ENCODE data around the gene CDH18. TPM values are rescaled to one million over a fixed set of nuclear protein-coding genes. Genes with fewer than 3 reads are reported as not detected.
A peak's percentile ranks its signal among the peaks of the same experiment; 100 is the strongest.

Gene CDH18
- total and polyA plus RNA-seq, 2 of the 13 experiments (the other 11 are each of a cell fraction or from before 2014, with no cell fraction given), result not detected

DNA sequence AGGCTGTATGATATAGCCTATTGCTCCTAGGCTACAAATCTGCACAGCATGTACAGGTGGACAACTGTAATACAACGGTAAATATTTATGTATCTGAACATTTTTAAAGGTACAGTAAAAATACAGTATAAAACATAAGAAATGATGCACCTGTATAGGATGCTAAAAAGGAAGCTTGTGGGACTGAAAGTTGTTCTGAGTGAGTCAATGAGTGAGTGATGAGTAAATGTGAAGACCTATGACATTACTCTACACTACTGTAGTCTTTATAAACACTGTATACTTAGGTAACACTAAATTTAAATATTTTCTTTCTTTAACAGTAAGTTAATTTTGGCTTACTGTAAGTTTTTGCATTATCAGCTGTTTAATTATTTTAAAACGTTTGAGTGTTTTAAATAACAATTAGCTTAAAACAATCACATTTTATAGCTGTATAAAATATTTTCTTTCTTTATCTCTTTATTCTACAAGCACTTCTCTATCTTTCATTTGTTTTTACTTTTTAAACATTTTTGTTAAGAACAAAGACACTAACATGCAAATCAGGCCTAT, 28.1 kb downstream of the CDH18 start:
- no peak for TF ChIP-seq IRX3 (CRISPR knock-in tag; IDR thresholded peaks at IDR 0.05; ENCODE audit: borderline replicate concordance, low read depth)
- TF ChIP-seq MAFK (conservative IDR thresholded peaks at IDR 0.05 in 1 of 2, IDR thresholded peaks at IDR 0.05 in 1 of 2; ENCODE audit: low read length in 2 of 2), result peak in 1 of 2 experiments; percentile 51; a peak in 1 of 4 replicates
- H3K27me3 ChIP-seq (ENCODE audit: control insufficient read depth in 1 of 2, insufficient read depth in 2 of 2, low read length in 2 of 2), result no peaks in the 10 kb centered on the region
- H3K4me2 ChIP-seq (ENCODE audit: low read depth, low read length), result no peak overlapping the region
- POLR2A ChIA-PET, result no interaction called here
- in situ Hi-C loops (cut with HindIII; ENCODE audit: extremely low pct_ligation_motif_present, low pct_unique_long_range_greater_than_20kb) (no loop called here), intact Hi-C loops (cut with micrococcal nuclease; ENCODE audit: unreplicated experiment) (no loop called here)
- no peaks in the 10 kb centered on the region for H4K20me1 ChIP-seq (ENCODE audit: insufficient read depth, low read length)
- FAIRE-seq, result no peak
- H3K4me1 ChIP-seq (ENCODE audit: insufficient read depth, low read length), result no peaks in the 10 kb centered on the region
- no peak for DNase-seq (ENCODE audit: low spot score)
- no peak for ATAC-seq
- no peaks in the 10 kb centered on the region for H3K36me3 ChIP-seq (replicated peaks in 1 of 2; ENCODE audit: control insufficient read depth in 1 of 2, insufficient read depth in 2 of 2, low read length in 2 of 2)
- H3K9ac ChIP-seq (ENCODE audit: insufficient read depth, low read depth, low read length), result no peak overlapping the region
- CTCF ChIA-PET (ENCODE audit: low intra/inter-chr PET ratio, low total read pairs), result no interaction called here
- 1% methylated on average over 2 of the region's 2 CpGs for WGBS (ENCODE audit: low lambda C conversion rate)
- H3K4me3 ChIP-seq (replicated peaks in 1 of 3; ENCODE audit: insufficient read depth in 1 of 3, low read depth in 2 of 3, low read length in 3 of 3), result no peak overlapping the region
- H3K79me2 ChIP-seq (ENCODE audit: insufficient read depth, low read length), result no peaks in the 10 kb centered on the region
- H2AFZ ChIP-seq (ENCODE audit: low read length), result no peak overlapping the region
- H3K27ac ChIP-seq (ENCODE audit: extremely low read length, insufficient read depth, low read length), result no peak overlapping the region
- H3K9me3 ChIP-seq (ENCODE audit: low read length), result no peaks in the 10 kb centered on the region
- BruUV-seq (replicated peaks), result no TSS peak

DNA sequence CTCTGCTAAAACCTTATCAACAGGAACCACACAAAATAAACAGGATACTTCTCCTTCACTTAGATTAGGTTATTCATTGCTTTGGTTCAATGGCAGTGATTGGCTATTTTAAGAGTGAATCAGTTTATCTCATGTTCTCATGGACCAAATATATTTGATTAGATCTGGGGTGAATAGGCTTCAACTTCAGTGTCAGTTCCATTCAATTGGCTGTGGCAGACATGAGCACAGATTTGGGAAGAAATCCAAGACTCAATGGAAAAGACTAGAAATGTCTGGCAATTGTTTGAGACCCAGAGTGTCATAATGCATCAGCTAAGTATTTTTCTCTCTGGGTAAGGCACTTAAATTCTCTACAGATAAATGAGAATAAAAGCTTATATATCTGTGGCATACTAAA, 37.1 kb downstream of the CDH18 start:
- TF ChIP-seq, protein P1, sequence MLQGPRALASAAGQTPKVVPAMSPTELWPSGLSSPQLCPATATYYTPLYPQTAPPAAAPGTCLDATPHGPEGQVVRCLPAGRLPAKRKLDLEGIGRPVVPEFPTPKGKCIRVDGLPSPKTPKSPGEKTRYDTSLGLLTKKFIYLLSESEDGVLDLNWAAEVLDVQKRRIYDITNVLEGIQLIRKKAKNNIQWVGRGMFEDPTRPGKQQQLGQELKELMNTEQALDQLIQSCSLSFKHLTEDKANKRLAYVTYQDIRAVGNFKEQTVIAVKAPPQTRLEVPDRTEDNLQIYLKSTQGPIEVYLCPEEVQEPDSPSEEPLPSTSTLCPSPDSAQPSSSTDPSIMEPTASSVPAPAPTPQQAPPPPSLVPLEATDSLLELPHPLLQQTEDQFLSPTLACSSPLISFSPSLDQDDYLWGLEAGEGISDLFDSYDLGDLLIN (CRISPR knock-in tag; IDR thresholded peaks at IDR 0.05; ENCODE audit: borderline replicate concordance), result no peak
- ATAC-seq (no peak), FAIRE-seq (no peak), DNase-seq (ENCODE audit: low spot score) (no peak)
- Histone ChIP-seq H3K9me3 (ENCODE audit: low read length) (no peaks in the 10 kb centered on the region), H2AFZ (ENCODE audit: low read length) (no peak overlapping the region), H3K4me2 (ENCODE audit: low read depth, low read length) (no peak overlapping the region), H3K27ac (ENCODE audit: extremely low read length, insufficient read depth, low read length) (no peak overlapping the region), H3K9ac (ENCODE audit: insufficient read depth, low read depth, low read length) (no peak overlapping the region), H3K4me3 (replicated peaks in 1 of 3; ENCODE audit: insufficient read depth in 1 of 3, low read depth in 2 of 3, low read length in 3 of 3) (no peak overlapping the region), H3K79me2 (ENCODE audit: insufficient read depth, low read length) (no peaks in the 10 kb centered on the region), H3K36me3 (replicated peaks in 1 of 2; ENCODE audit: control insufficient read depth in 1 of 2, insufficient read depth in 2 of 2, low read length in 2 of 2) (no peaks in the 10 kb centered on the region), H3K4me1 (ENCODE audit: insufficient read depth, low read length) (no peaks in the 10 kb centered on the region), H3K27me3 (ENCODE audit: control insufficient read depth in 1 of 2, insufficient read depth in 2 of 2, low read length in 2 of 2) (no peaks in the 10 kb centered on the region), H4K20me1 (ENCODE audit: insufficient read depth, low read length) (no peaks in the 10 kb centered on the region)
- in situ Hi-C loops (cut with HindIII; ENCODE audit: extremely low pct_ligation_motif_present, low pct_unique_long_range_greater_than_20kb), result no loop called here
- BruUV-seq (replicated peaks), result no TSS peak
- ChIA-PET CTCF (ENCODE audit: low intra/inter-chr PET ratio, low total read pairs) (no interaction called here), POLR2A (no interaction called here)
- intact Hi-C loops (cut with micrococcal nuclease; ENCODE audit: unreplicated experiment), result no loop called here
